GM21528 (cell line): ENCODE data around the gene EGFR.

Experiments used
- ATAC-seq: cut with Tn5 transposase; IDR thresholded peaks from one replicate; pipeline ENCODE4 v1.9.1; 2021; ENCODE audit warnings: mild to moderate bottlenecking, moderate library complexity; ENCODE audit not compliant: unreplicated experiment, low FRiP score

The EGFR gene

DNA sequence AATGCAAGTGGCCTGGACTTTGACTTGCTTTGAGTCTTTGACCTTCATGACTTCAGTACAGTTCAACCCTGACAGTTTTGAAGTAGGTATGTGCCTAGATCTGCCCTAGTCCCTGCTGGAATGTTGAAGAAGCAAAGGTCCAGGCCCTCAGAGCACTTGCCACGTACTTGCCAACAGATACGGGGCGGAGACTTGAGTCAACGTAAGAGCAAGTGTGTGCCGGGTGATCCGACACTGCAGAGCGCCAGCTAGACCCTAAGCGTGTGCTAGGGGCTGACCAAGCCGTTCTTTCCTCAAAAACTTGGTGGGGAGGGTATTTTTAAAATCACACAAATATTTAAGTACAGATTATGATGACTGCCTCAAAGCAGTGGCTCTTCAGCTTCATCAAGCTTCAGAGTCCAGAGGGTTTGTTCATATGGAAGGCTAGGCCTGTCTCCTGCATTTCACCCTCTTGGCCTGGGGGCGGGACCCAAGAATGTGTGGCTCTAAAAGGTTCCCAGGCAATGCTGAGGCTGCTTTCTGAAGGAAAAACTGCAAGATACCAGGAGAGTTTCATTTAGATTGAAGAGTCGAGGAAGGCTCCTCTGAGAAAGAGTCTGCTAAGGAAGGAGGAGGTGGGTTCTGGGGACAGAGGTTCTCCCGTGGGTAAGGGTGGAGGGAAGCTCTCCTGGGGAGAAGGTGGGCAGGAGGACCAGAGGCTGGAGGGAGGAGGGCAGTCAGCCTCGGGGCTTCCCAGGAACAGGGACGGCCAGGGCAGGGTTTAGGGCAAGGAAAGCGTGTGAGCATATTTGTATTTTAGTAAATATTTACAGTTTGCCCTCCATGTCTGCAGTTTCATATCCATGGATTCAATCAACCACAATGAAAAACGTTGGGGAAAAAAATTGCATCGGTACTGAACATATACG lies 160.3 kb downstream of the EGFR start:
- no peak for ATAC-seq

DNA sequence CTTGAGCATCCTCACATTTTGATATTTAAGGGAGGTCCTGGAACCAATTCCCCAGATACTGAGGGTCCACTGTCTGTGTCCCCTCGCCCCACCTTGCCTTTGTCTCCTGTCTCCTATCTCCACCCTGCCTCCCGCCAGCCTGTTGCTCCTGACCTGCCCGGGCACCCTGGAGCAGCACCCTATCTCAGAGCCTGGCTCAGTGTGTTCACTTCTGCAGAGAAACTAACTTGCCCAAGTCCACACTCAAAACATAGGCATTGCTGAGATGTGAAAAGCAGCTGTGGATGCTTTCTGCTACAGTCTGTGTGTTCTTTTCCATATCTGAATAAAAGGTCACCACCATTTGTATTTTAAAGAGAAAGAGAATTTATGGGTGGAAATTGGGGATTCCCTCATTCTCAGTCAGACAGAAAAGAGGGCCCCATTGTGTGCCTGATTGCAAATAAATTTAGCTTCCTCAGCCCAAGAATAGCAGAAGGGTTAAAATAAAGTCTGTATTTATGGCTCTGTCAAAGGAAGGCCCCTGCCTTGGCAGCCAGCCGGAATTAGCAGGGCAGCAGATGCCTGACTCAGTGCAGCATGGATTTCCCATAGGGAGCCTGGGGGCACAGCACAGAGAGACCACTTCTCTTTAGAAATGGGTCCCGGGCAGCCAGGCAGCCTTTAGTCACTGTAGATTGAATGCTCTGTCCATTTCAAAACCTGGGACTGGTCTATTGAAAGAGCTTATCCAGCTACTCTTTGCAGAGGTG lies 161.3 kb downstream of the EGFR start:
- ATAC-seq, result no peak

DNA sequence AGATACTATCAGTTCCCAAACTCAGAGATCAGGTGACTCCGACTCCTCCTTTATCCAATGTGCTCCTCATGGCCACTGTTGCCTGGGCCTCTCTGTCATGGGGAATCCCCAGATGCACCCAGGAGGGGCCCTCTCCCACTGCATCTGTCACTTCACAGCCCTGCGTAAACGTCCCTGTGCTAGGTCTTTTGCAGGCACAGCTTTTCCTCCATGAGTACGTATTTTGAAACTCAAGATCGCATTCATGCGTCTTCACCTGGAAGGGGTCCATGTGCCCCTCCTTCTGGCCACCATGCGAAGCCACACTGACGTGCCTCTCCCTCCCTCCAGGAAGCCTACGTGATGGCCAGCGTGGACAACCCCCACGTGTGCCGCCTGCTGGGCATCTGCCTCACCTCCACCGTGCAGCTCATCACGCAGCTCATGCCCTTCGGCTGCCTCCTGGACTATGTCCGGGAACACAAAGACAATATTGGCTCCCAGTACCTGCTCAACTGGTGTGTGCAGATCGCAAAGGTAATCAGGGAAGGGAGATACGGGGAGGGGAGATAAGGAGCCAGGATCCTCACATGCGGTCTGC lies 162.2 kb downstream of the EGFR start:
- ATAC-seq, result no peak

DNA sequence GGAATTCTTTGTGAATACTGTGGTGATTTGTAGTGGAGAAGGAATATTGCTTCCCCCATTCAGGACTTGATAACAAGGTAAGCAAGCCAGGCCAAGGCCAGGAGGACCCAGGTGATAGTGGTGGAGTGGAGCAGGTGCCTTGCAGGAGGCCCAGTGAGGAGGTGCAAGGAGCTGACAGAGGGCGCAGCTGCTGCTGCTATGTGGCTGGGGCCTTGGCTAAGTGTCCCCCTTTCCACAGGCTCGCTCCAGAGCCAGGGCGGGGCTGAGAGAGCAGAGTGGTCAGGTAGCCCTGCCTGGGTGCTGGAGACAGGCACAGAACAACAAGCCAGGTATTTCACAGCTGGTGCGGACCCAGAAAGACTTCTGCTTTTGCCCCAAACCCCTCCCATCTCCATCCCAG lies 162.9 kb downstream of the EGFR start:
- ATAC-seq, result no peak

DNA sequence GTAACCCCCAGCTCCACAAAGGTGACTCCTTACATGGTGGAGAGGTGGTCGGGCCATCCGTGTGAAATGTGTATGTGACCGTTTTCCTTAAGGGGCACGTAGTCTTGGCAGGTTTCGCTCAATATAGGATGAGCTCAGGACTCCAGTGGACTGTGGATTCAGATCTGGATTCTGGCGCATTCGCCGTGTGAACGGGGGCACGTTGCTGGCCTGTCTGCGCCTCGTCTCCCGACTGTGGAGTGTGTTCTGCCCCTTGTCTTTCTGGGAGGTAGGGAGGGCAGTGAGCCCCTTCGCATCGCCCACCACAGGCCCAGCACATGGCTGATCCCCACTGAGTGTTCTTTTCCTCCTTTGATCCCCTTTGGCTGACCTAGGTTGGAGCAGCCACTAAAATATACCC lies 165.1 kb downstream of the EGFR start:
- ATAC-seq, result no peak

DNA sequence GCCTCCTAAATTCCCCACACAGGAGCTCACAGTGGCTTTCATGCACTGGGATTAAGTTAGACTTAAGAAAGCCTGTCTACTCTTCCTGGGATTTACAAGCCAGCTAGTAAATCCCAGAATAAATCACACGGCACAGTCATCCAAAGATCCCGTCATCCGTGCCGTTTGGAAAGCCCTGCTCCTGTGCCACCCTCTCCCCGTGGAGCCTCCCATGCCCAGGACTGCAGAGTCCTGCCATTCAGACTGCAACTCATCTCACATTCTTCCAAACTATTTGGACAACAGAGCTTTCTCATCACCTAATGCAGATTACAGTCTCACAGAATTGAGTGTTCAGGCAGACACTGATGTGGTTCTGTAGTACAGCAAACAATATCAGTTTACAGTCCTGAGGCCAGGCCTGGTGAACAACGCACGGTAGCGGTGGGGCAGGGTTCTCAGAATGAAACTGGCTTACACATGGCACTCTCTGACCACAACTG lies 166.5 kb downstream of the EGFR start:
- ATAC-seq, result no peak

DNA sequence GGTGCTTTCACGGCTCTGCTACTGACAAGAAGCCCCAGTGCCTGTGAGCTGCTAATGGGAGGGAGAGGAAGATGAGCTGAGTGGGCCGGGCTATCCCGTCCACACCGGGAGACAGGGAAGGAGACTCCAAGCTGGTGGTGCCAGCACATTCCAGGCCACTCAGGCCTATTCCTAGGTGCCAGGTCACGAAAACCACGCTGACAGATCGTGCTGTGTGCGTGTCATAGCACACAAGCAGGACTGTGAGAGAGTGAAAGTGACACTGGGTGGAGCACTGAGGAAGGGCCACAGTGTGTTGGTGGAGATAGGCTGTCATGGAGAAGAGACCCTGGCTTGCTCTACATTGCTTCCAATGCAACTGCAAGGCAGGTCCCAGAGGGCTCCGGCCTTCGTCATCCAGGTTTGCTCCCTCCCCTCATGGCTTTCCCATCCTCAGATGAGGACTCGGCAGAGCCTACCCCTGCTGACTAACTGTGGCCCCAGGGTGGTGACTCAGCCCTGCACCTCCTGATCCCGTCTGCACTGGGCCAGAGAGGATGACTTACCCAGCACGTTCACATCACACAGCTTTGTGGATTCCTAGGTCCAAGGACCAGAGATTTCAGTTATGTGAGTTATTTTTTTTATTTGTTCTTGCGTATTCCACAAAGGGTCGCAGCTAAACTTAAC lies 167.3 kb downstream of the EGFR start:
- ATAC-seq, result no peak

DNA sequence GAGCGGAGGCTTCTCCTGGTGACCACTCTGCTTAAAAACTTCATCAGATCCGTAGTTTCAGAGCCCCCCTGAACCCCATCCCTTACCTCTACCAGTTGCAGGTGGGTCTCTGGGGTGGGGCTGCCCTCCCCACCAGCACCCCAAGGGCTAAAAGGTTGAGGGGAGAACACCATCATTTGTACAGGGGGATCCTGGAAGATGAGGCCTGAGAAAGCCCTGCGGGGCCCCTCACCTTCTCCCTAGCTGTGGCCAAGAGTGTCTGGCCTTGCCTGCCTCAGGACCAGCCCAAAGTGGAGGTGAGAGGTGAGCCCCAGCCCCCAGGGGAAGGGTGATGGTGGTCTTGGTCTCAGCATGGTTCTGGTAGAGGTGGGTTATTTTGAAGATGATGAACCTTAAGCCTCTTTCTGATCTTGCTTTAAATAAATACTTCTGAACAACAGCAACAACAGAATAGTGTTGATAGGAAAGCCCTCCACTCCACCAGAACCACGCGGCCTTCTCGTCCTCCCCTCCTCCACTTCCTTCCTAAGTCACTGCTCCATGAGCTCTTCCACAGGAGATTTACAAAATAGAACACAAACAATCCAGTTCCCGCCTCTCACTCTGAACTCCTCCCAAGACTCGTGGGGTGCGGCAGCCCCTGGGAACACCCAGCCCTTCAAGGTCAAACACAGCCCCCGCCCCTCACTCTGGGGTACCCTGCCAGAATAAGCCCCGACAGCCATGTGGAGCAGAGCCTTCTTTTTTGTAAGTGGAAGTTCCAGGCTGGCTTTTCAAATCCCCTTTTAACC lies 169.1 kb downstream of the EGFR start:
- ATAC-seq, result no peak

DNA sequence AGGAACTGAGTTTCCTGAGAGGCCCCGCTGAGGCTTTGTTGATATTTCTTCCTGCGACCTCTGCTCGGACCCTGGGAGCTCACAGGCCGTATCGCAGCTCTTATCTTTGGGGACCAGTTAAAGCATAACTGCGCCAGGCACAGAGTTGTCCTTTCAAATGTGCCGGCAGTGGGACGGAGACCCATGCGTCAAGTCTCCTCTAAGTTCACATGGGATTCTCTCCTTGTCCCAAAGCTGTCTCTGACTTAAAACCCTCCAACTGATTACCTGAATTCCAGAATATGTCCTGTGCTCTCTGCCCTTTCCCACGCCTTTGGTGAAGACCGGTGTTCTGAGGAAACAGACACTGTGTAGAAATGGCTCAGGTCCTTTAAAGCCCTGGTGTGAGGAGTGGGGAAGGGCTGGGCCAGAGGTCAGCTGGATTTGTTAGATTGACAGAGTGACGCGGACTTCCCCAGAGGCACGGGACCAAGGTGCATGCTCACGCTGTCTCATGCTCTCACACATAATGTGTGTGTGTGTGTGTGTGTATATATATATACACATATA lies 169.8 kb downstream of the EGFR start:
- no peak for ATAC-seq

DNA sequence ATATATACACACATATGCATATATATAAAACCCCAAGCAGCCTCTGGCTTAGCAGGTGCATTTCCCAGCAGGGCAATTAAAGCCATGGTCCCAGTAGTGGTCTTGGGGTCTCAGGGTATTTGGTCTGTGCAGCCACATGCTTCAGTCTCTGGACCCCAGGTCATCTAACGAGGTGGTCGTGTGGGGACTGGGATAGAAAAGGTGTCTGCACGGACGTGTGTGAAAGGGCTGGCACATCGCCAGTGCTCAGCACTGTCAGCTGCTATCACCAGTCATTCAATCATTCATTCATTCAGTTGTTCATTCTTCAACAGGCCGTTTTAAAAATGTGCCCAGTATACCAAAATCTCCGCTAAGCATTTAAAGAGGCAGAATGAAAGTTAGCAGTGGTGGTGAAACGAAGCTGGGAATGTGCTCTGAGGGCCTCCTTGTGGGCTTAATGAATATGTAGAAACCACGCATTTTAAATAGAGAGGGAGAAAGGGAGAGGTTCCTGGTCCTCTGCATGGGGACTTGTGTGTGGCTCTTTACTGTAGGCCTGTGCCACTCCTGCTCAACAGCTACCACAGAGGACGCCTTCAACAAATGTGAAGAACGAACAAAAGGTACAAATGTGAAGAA lies 170.4 kb downstream of the EGFR start:
- ATAC-seq, result no peak

DNA sequence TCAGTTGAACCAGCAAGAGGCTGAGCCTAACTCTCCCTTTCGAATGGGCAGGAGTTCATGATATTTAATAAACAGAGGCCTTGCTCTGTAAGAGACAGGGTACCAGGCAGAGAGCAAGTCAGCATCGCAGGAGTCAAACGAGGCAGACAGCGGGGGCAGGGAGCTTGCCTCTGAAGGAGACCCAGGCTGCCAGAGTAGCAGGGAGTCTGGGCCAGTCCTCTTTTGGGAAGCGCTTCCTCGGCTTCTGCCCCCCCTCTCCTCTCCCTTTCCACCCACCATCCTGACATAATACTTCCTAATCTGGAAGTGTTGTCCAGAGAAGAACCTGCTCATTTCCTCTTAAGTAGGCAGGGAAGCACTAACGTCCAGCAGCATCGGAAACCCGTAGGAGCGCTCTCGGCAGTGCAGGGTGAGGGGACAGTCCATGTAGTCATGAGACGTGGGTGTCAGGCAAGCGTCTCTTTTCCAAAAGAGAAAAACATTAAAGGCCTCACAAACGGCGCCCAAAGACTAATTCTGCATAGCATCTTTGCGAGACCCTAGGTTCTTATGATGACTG lies 171.1 kb downstream of the EGFR start:
- ATAC-seq, result no peak

DNA sequence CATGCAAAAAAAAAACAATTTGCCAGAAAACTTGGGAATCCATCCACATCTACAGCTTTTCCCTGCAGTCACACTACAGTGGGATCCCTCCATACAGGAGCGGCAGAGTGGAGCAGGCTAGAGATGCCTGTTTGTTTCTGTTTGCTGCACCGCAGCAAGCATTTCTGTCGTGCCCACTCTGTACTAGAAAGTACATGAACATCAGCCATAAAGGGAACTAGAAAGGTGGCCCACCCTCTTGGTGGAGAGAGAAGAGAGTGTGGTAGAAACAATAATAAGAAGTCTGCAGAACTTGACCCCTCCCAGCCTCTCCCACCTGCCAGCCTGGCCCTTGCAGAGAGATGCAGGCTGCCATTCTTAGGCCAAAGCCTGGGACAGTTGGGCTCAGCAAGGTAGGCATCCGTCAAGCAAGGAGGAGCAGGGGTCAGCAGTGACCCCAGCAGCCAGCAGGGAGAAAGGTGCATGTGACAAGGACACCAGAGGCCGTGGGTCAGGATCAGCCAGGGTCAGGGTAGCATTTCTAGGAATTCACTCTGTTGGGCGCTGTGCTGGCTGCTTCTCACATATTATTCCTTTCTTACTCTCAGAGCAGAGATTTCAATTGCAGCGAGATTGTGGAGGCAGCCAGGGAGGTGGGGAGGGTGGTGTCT lies 171.8 kb downstream of the EGFR start:
- no peak for ATAC-seq

DNA sequence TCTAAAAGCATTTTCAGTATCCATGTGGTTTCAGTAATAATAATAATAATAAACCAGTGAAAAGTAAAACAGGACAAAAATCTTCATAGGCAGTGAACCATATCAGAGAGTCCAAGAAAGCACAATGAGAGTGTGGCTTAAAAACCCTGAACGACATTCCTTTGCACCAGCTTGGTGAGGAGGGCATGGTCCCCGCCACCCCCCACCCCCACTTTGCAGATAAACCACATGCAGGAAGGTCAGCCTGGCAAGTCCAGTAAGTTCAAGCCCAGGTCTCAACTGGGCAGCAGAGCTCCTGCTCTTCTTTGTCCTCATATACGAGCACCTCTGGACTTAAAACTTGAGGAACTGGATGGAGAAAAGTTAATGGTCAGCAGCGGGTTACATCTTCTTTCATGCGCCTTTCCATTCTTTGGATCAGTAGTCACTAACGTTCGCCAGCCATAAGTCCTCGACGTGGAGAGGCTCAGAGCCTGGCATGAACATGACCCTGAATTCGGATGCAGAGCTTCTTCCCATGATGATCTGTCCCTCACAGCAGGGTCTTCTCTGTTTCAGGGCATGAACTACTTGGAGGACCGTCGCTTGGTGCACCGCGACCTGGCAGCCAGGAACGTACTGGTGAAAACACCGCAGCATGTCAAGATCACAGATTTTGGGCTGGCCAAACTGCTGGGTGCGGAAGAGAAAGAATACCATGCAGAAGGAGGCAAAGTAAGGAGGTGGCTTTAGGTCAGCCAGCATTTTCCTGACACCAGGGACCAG lies 172.5 kb downstream of the EGFR start:
- no peak for ATAC-seq

DNA sequence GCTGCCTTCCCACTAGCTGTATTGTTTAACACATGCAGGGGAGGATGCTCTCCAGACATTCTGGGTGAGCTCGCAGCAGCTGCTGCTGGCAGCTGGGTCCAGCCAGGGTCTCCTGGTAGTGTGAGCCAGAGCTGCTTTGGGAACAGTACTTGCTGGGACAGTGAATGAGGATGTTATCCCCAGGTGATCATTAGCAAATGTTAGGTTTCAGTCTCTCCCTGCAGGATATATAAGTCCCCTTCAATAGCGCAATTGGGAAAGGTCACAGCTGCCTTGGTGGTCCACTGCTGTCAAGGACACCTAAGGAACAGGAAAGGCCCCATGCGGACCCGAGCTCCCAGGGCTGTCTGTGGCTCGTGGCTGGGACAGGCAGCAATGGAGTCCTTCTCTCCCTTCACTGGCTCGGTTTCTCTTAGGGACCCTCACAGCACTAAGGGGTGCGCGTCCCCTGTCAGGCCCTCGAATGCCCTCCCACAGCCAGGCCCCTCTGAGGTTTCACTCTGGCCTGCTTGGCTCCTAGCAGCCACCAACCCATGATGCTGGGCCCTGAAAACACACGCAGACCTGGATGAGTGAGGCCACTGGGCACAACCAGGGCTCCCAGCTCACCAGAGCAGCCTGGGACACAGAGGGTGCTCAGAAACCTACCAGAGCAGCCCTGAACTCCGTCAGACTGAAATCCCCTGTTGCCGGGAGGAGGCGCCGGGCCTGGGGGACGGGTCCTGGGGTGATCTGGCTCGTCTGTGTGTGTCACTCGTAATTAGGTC lies 173.3 kb downstream of the EGFR start:
- ATAC-seq, result no peak

DNA sequence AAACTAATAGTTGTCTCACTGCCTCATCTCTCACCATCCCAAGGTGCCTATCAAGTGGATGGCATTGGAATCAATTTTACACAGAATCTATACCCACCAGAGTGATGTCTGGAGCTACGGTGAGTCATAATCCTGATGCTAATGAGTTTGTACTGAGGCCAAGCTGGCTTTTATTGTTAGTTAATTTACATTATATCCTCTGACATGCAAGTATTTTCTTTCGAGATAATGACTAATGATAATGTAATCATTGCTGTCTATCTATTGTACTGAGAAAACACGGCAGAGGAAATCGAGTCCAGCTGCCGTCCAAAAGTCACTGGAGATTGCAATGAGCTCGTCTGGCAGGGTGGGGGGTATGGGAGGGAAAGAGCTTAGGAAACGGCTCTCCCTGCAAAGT lies 173.9 kb downstream of the EGFR start:
- ATAC-seq, result no peak

DNA sequence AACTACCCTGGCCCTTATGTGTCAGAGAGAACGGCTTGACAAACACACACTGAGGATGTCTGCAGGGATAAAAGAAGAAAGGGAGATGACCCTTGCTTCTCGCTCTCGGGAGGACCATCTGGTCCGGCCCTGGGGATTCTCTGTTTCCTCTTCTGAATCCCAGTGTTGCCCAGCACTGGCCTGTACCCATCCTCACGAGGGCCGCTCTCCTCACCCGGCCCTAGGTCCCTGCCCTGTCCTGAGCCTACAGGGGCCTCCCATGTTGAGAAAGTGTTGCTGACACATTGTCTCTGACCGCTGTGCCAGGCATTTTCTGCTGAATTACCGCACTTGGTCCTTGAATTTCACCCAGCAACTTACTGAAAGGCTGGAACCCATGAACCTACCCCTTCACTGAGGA lies 174.4 kb downstream of the EGFR start:
- ATAC-seq, result no peak

DNA sequence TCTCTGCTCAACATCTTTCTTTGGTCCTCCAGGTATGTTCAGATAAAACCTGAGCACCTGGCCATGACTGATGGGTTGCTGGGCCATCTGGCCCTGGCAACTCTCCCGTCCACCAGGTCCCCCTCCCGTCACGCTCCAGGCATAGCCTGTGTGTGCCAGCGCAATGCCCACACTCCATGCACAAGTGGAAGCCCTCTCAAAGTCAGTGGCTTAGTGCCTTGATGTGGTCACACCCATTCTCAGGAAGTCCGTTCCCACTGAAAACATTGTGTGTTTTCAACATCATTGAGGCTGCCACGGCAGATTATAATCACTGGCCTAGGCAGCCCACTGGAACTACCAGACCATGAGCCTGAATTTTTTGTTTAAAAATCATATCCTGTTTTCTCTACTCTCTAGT lies 175.7 kb downstream of the EGFR start:
- no peak for ATAC-seq
